GM23338 (cell line): ENCODE measurements around the gene EPO. TPM values are rescaled to one million over a fixed set of nuclear protein-coding genes. Genes with fewer than 3 reads are reported as not detected.
A peak's percentile ranks its signal among the peaks of the same experiment; 100 is the strongest.

ENCODE experiments used
- ATAC-seq: fragments of 200-7000 bp; cut with Tn5 transposase; 3 replicates; pipeline ENCODE4 v1.9.1; 2020
- DNase-seq: peaks from one replicate; pipeline ENCODE4 v3.0.0-alpha.2; 2015; ENCODE audit warnings: low spot score
- H2AFZ ChIP-seq: fragments of 200-600 bp; sonication (generic); 2 replicates; pipeline ENCODE4 v1.8.0; 2016; ENCODE audit warnings: antibody characterized with exemption, mild to moderate bottlenecking, moderate library complexity
- H3F3A ChIP-seq: fragments of 200-600 bp; sonication (generic); replicated peaks from 2 replicates; pipeline ENCODE4 v1.8.0; 2017; ENCODE audit warnings: antibody characterized with exemption, mixed run types, low read depth
- H3K27ac ChIP-seq: fragments of 200-600 bp; sonication (generic); 2 replicates; pipeline ENCODE4 v1.6.1; 2016; ENCODE audit warnings: low read depth
- H3K27me3 ChIP-seq: fragments of 200-600 bp; sonication (generic); 2 replicates; pipeline ENCODE4 v1.8.0; 2016; ENCODE audit warnings: mild to moderate bottlenecking, mixed run types, moderate library complexity; ENCODE audit not compliant: insufficient read depth
- H3K36me3 ChIP-seq: fragments of 200-600 bp; sonication (generic); 2 replicates; pipeline ENCODE4 v1.8.0; 2016; ENCODE audit warnings: mild to moderate bottlenecking; ENCODE audit not compliant: insufficient read depth
- H3K4me1 ChIP-seq: fragments of 200-600 bp; sonication (generic); 2 replicates; pipeline ENCODE4 v1.8.0; 2016; ENCODE audit warnings: mild to moderate bottlenecking, moderate library complexity; ENCODE audit not compliant: insufficient read depth
- H3K4me2 ChIP-seq: fragments of 200-600 bp; sonication (generic); 2 replicates; pipeline ENCODE4 v1.7.1; 2017; ENCODE audit warnings: mixed run types
- H3K4me3 ChIP-seq: fragments of 200-600 bp; sonication (generic); 2 replicates; pipeline ENCODE4 v1.6.1; 2016; ENCODE audit warnings: mixed run types
- H3K79me2 ChIP-seq: fragments of 200-600 bp; sonication (generic); replicated peaks from 2 replicates; pipeline ENCODE4 v1.8.0; 2017; ENCODE audit warnings: mild to moderate bottlenecking; ENCODE audit not compliant: insufficient read depth
- H3K9me2 ChIP-seq: fragments of 200-600 bp; sonication (generic); 2 replicates; pipeline ENCODE4 v1.8.0; 2017; ENCODE audit not compliant: insufficient read depth
- H4K20me1 ChIP-seq: fragments of 200-600 bp; sonication (generic); replicated peaks from 2 replicates; pipeline ENCODE4 v1.8.0; 2017; ENCODE audit warnings: mild to moderate bottlenecking; ENCODE audit not compliant: insufficient read depth
- H3K27ac Mint-ChIP-seq: 2 replicates; pipeline ENCODE4 v1.8.0; 2020; ENCODE audit warnings: inconsistent platforms, mild to moderate bottlenecking, moderate library complexity, mixed read lengths
- H3K27me3 Mint-ChIP-seq: 3 replicates; pipeline ENCODE4 v1.8.0; 2022; ENCODE audit warnings: low read depth, mild to moderate bottlenecking, moderate library complexity, mixed read lengths, inconsistent platforms; ENCODE audit not compliant: insufficient read depth, poor library complexity
- H3K36me3 Mint-ChIP-seq: 3 replicates; pipeline ENCODE4 v1.8.0; 2021; ENCODE audit warnings: low read depth, mild to moderate bottlenecking, inconsistent platforms, moderate library complexity, mixed read lengths
- H3K4me1 Mint-ChIP-seq: 3 replicates; pipeline ENCODE4 v1.8.0; 2020; ENCODE audit warnings: mild to moderate bottlenecking, inconsistent platforms, mixed read lengths
- H3K4me3 Mint-ChIP-seq: 3 replicates; pipeline ENCODE4 v1.8.0; 2021; ENCODE audit warnings: moderate library complexity, mild to moderate bottlenecking, inconsistent platforms, mixed read lengths
- H3K9me3 Mint-ChIP-seq: 3 replicates; pipeline ENCODE4 v1.8.0; 2020; ENCODE audit warnings: moderate library complexity, mild to moderate bottlenecking, inconsistent platforms, mixed read lengths
- CREB1 ChIP-seq: fragments of 250-450 bp; sonication (Bioruptor Pico); IDR thresholded peaks from 2 replicates; pipeline ENCODE4 v1.5.0; 2020; ENCODE audit warnings: low read depth, mild to moderate bottlenecking, moderate library complexity
- EZH2 ChIP-seq: fragments of 200-600 bp; sonication (generic); IDR thresholded peaks from one replicate; pipeline ENCODE4 v1.8.0; 2017; ENCODE audit warnings: antibody characterized with exemption, mild to moderate bottlenecking, low read depth; ENCODE audit not compliant: unreplicated experiment
- EZH2phosphoT487 ChIP-seq: fragments of 200-600 bp; sonication (generic); IDR thresholded peaks from one replicate; pipeline ENCODE4 v1.8.1; 2018; ENCODE audit warnings: antibody characterized with exemption; ENCODE audit not compliant: unreplicated experiment
- JUNB ChIP-seq: IDR thresholded peaks from one replicate; pipeline ENCODE4 v1.6.1; 2016; ENCODE audit warnings: antibody characterized with exemption; ENCODE audit not compliant: unreplicated experiment
- NANOG ChIP-seq: IDR thresholded peaks from 2 replicates; pipeline ENCODE4 v1.6.1; 2016; ENCODE audit warnings: antibody characterized with exemption, borderline replicate concordance
- POLR2AphosphoS5 ChIP-seq: IDR thresholded peaks from 2 replicates; pipeline ENCODE4 v1.6.1; 2016; ENCODE audit warnings: antibody characterized with exemption, low read depth
- STAT1 ChIP-seq: IDR thresholded peaks from one replicate; pipeline ENCODE4 v1.6.1; 2016; ENCODE audit warnings: antibody characterized with exemption; ENCODE audit not compliant: unreplicated experiment
- ZNF114 ChIP-seq: fragments of 250-450 bp; sonication (Bioruptor Pico); IDR thresholded peaks from 2 replicates; pipeline ENCODE4 v1.5.0; 2020; ENCODE audit warnings: mild to moderate bottlenecking, moderate library complexity
- ZNF331 ChIP-seq: fragments of 250-450 bp; sonication (Bioruptor Pico); IDR thresholded peaks from 2 replicates; pipeline ENCODE4 v1.5.0; 2020; ENCODE audit warnings: low read depth, mild to moderate bottlenecking, moderate library complexity
- polyA plus RNA-seq: library from polyadenylated mRNA; unstranded; fragments of >200 nt; fragmentation: Nextera tagmentation; extraction: Ambion mirVana; gene quantifications from 2 replicates; pipeline ENCODE4 v1.2.1, GENCODE V29; 2016
- total RNA-seq: library from RNA; depleted of rRNA; stranded (reverse); fragments of >200 nt; shearing (Covaris generic); gene quantifications from 2 replicates; pipeline ENCODE4 v1.2.3, GENCODE V29; 2014
- TF ChIP-seq, protein P1 (sequence below): IDR thresholded peaks from one replicate; pipeline ENCODE4 v1.6.1; 2018; ENCODE audit warnings: antibody characterized with exemption; ENCODE audit not compliant: unreplicated experiment
- TF ChIP-seq, protein P2 (sequence below): IDR thresholded peaks from 2 replicates; pipeline ENCODE4 v1.6.1; 2016; ENCODE audit warnings: antibody characterized with exemption
- TF ChIP-seq, protein P3 (sequence below), 2 experiments: fragments of 200-600 bp in 1 of 2; sonication (generic) in 1 of 2; conservative IDR thresholded peaks; 2 replicates each; pipeline versions ENCODE4 v1.5.1 to v1.6.1; 2016 to 2017; ENCODE audit warnings: antibody characterized with exemption in 2 of 2, low read depth in 2 of 2, mild to moderate bottlenecking in 2 of 2, moderate library complexity in 1 of 2

Gene EPO
- total and polyA plus RNA-seq, 2 experiments from 2014 or later, result 1.0 TPM; not detected in 1

DNA sequence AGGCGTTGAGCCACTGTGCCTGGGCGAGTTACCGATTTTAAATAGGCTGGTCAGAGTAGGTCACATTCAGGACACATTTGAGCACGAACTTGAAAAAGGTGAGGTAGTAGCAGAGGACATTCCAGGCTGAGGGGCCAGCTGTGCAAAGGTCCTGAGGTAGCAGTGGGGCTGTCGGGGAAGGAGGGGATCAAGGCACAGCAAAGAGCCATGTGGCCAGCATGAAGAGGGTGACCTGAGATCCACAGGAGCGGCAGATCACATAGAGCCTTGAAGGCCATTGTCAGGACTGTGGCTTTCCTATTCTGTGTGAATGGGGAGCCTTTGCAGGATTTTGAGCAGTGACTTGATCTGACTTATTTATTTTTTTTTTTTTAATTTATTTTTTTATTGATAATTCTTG lies 19.7 kb downstream of the EPO start (continued):
- TF ChIP-seq EZH2phosphoT487 (no peak), CREB1 (CRISPR knock-in tag) (no peak), ZNF114 (CRISPR knock-in tag) (no peak), JUNB (no peak), ZNF331 (CRISPR knock-in tag) (no peak), EZH2 (no peak), POLR2AphosphoS5 (no peak), NANOG (no peak)
- TF ChIP-seq, protein P1, sequence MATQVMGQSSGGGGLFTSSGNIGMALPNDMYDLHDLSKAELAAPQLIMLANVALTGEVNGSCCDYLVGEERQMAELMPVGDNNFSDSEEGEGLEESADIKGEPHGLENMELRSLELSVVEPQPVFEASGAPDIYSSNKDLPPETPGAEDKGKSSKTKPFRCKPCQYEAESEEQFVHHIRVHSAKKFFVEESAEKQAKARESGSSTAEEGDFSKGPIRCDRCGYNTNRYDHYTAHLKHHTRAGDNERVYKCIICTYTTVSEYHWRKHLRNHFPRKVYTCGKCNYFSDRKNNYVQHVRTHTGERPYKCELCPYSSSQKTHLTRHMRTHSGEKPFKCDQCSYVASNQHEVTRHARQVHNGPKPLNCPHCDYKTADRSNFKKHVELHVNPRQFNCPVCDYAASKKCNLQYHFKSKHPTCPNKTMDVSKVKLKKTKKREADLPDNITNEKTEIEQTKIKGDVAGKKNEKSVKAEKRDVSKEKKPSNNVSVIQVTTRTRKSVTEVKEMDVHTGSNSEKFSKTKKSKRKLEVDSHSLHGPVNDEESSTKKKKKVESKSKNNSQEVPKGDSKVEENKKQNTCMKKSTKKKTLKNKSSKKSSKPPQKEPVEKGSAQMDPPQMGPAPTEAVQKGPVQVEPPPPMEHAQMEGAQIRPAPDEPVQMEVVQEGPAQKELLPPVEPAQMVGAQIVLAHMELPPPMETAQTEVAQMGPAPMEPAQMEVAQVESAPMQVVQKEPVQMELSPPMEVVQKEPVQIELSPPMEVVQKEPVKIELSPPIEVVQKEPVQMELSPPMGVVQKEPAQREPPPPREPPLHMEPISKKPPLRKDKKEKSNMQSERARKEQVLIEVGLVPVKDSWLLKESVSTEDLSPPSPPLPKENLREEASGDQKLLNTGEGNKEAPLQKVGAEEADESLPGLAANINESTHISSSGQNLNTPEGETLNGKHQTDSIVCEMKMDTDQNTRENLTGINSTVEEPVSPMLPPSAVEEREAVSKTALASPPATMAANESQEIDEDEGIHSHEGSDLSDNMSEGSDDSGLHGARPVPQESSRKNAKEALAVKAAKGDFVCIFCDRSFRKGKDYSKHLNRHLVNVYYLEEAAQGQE, result no peak
- TF ChIP-seq, protein P2, sequence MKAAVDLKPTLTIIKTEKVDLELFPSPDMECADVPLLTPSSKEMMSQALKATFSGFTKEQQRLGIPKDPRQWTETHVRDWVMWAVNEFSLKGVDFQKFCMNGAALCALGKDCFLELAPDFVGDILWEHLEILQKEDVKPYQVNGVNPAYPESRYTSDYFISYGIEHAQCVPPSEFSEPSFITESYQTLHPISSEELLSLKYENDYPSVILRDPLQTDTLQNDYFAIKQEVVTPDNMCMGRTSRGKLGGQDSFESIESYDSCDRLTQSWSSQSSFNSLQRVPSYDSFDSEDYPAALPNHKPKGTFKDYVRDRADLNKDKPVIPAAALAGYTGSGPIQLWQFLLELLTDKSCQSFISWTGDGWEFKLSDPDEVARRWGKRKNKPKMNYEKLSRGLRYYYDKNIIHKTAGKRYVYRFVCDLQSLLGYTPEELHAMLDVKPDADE, result no peak
- TF ChIP-seq, protein P3, sequence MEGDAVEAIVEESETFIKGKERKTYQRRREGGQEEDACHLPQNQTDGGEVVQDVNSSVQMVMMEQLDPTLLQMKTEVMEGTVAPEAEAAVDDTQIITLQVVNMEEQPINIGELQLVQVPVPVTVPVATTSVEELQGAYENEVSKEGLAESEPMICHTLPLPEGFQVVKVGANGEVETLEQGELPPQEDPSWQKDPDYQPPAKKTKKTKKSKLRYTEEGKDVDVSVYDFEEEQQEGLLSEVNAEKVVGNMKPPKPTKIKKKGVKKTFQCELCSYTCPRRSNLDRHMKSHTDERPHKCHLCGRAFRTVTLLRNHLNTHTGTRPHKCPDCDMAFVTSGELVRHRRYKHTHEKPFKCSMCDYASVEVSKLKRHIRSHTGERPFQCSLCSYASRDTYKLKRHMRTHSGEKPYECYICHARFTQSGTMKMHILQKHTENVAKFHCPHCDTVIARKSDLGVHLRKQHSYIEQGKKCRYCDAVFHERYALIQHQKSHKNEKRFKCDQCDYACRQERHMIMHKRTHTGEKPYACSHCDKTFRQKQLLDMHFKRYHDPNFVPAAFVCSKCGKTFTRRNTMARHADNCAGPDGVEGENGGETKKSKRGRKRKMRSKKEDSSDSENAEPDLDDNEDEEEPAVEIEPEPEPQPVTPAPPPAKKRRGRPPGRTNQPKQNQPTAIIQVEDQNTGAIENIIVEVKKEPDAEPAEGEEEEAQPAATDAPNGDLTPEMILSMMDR (conservative IDR thresholded peaks at IDR 0.05; ENCODE audit: low read depth in 2 of 2), result no peak

DNA sequence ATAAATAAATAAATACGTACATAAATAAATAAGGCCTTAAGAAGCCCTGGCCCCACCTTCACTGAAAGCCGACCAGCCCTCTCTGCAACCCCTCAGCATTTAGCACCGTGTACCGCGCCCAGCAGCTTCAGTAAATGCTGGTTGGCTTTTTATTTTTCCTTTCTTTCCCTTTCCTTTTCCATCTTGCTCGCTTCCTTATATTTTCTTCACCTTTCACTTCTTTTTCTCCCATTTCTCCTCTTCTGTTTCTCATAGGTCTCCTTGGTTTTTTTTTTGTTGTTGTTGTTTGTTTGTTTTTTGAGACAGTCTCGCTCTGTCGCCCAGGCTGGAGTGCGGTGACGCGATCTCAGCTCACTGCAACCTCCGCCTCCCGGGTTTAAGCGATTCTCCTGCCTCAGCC lies 24.3 kb downstream of the EPO start:
- Histone ChIP-seq H3K27ac (no peak overlapping the region), H3K4me3 (peak overlapping the region; percentile 60)
- no peak for ATAC-seq
- TF ChIP-seq, protein P3 (conservative IDR thresholded peaks at IDR 0.05; ENCODE audit: low read depth in 2 of 2), result no peak
- no peak for TF ChIP-seq STAT1
- TF ChIP-seq EZH2phosphoT487, result no peak
- TF ChIP-seq, protein P1, result no peak
- TF ChIP-seq JUNB, result no peak
- no peak for TF ChIP-seq CREB1 (CRISPR knock-in tag)

More for the DNA sequence above, 24.3 kb downstream of the EPO start:
- Histone ChIP-seq H3K4me2 (peak overlapping the region; percentile 56; the same call in 1 of the 2 replicates), H2AFZ (peak overlapping the region; percentile 76), H3K9me2 (no peaks in the 10 kb centered on the region), H4K20me1 (no peaks in the 10 kb centered on the region), H3K79me2 (no peaks in the 10 kb centered on the region), H3K36me3 (no peaks in the 10 kb centered on the region), H3F3A (no peaks in the 10 kb centered on the region), H3K27me3 (no peaks in the 10 kb centered on the region), H3K4me1 (no peaks in the 10 kb centered on the region)
- peak overlapping the region; percentile 81; the same call in 2 of the 3 replicates for H3K4me3 Mint-ChIP-seq
- H3K27me3 Mint-ChIP-seq, result peaks cover 12% of the 10 kb centered on the region
- no peaks in the 10 kb centered on the region for H3K36me3 Mint-ChIP-seq
- no peak for DNase-seq
- H3K9me3 Mint-ChIP-seq, result peaks cover 23% of the 10 kb centered on the region
- no peaks in the 10 kb centered on the region for H3K4me1 Mint-ChIP-seq
- H3K27ac Mint-ChIP-seq, result no peak overlapping the region
